Peyer's patch (tissue), 4 donors: Measurements from ENCODE around the gene BCLAF1.

ENCODE experiments used
- CTCF ChIP-seq, 6 experiments: fragments of 450-650 bp in 4 of 6; fragments of 200-600 bp in 2 of 6; sonication (generic) in 1 of 6; IDR thresholded peaks; one replicate each; pipeline ENCODE4 v1.5.1; 2017 to 2019; ENCODE audit warnings: antibody characterized with exemption in 6 of 6, mild to moderate bottlenecking in 3 of 6, moderate library complexity in 1 of 6
- POLR2A ChIP-seq, 2 donors: fragments of 450-650 bp; IDR thresholded peaks; one replicate each; pipeline ENCODE4 v1.5.1; 2017; ENCODE audit warnings: antibody characterized with exemption in 2 of 2, mild to moderate bottlenecking in 2 of 2, moderate library complexity in 2 of 2

DNA sequence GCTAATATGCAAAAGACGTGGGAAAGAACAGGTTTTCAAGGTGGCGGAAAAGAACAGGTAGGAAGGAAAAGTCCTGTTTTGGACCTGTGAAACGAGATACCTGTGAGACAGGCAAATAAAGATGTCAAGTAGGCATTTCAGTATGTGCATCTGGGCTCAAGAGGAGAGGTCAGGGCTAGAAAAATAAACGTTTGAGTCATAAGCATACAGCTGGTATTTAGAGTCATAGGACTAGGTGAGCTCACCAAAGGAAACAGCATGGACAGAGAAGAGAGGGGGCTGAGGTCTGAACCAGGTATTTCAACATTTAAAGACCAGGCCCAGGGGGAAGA lies 54.4 kb downstream of the BCLAF1 start:
- TF ChIP-seq CTCF (IDR thresholded peaks at IDR 0.05) (no peak), POLR2A (IDR thresholded peaks at IDR 0.05) (no peak)
